D721Med (cell line): ENCODE measurements around the gene CYP2W1.

Experiments used
- DNase-seq: peaks from one replicate; pipeline ENCODE4 v3.0.0; 2011; ENCODE audit warnings: low spot score; ENCODE audit not compliant: insufficient read length
- FAIRE-seq: peaks from 2 replicates; lab custom pipeline; 2011; peaks lifted over from hg19 to GRCh38; lab: Jason Lieb, UNC
- TF ChIP-seq, protein P1 (sequence below): IDR thresholded peaks from 2 replicates; pipeline ENCODE4 v1.5.1; 2012; ENCODE audit warnings: mild to moderate bottlenecking, control low read depth; ENCODE audit not compliant: insufficient read depth; ENCODE audit errors: missing control alignments

Gene CYP2W1

DNA sequence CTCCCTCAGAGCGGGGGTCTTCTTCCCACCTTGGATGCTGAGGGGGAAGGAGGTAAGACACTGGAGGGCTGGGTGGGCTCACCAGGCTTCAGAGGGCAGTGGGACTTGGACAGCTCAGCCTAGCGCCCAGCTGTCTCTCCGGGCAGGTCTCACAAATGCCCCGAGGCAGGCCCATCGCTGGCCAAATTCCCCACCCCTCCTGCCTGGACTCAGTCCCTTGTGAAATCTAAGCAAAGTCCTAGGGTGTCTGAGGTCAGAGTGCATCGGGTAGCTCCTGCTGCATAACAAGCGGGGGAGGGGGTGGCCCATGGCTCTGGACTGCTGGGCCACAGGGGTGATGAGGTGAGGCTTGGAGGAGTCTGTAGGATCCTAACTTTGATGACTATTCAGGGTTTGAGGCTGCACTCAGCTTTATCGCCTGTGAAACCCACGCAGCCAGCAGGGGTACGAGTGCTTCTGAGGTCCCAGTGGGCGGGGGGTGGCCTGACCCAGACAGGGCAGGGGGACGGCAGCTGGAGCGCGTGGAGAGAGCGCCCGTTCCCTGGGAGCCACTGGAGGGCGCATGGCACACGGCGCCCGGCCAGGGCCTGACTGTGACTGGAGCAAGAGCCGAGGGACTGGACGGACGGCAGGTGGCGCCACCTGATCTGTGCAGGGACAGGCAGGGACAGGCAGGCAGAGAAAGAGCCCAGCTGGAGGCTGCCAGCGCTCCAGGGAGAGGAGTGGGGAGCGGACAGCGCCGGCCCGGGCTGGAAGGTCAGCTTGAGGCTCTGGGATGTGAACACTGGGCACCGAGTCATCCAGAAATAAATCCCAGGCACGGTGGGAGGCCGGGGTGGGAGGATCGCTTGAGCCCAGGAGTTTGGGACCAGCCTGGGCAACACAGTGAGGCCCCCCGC lies 10.0 kb downstream of the CYP2W1 start:
- TF ChIP-seq, protein P1, sequence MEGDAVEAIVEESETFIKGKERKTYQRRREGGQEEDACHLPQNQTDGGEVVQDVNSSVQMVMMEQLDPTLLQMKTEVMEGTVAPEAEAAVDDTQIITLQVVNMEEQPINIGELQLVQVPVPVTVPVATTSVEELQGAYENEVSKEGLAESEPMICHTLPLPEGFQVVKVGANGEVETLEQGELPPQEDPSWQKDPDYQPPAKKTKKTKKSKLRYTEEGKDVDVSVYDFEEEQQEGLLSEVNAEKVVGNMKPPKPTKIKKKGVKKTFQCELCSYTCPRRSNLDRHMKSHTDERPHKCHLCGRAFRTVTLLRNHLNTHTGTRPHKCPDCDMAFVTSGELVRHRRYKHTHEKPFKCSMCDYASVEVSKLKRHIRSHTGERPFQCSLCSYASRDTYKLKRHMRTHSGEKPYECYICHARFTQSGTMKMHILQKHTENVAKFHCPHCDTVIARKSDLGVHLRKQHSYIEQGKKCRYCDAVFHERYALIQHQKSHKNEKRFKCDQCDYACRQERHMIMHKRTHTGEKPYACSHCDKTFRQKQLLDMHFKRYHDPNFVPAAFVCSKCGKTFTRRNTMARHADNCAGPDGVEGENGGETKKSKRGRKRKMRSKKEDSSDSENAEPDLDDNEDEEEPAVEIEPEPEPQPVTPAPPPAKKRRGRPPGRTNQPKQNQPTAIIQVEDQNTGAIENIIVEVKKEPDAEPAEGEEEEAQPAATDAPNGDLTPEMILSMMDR, result peak; percentile 99
- FAIRE-seq, result no peak
- DNase-seq, result peak; percentile 72

DNA sequence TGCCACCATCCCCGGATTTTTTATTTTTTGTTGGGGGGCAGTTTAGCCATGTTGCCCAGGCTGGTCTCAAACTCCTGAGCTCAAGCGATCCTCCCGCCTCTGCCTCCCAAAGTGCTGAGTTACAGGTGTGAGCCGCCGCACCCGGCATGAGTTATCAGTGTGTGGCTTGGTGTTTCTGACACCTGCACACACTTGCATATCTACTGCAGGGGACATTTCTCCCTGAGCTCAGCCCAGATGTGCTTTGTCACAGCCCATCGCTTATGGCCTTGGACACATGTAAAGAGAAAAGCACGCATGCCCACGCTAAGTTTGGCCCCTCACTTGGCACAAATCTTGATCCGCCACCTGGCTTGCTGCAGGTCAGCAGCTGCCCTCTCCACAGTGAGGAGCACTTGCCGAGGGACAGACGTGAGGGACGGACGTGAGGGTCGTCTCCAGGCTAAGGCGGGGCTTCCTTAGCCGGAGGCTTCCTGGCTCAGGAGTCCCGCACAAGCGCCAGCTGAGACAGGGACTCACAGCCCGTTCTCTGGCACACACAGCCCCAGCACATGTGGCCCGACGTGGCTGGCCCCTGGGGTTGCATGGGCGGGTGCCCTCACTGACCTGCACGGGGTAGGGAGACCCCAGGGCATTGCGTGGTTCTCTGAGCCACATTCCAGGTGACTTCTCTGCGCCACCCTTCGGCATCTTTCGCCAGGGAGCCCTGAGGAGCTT lies 11.8 kb downstream of the CYP2W1 start:
- TF ChIP-seq, protein P1, result no peak
- DNase-seq (no peak), FAIRE-seq (no peak)

DNA sequence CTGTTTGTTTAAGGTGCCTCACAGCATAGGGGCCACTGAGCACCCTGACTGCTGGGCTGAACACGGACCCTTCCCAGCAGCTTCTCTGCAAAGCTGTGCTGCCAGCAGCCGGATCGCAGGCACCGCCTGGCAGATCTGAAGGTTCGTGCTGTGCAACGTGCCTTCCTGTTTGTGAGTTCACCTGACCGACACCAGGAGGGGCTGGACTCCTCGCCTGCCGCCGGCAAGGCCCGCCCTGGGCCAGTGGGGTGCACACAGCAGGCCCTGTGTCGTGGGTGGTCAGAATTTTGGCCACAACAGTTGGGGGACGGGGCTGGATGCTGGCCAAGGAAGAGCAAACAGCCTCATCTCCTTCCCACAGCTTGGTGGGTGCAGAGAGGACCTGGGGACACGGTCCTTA lies 12.6 kb downstream of the CYP2W1 start:
- FAIRE-seq (no peak), DNase-seq (no peak)
- TF ChIP-seq, protein P1, result no peak

DNA sequence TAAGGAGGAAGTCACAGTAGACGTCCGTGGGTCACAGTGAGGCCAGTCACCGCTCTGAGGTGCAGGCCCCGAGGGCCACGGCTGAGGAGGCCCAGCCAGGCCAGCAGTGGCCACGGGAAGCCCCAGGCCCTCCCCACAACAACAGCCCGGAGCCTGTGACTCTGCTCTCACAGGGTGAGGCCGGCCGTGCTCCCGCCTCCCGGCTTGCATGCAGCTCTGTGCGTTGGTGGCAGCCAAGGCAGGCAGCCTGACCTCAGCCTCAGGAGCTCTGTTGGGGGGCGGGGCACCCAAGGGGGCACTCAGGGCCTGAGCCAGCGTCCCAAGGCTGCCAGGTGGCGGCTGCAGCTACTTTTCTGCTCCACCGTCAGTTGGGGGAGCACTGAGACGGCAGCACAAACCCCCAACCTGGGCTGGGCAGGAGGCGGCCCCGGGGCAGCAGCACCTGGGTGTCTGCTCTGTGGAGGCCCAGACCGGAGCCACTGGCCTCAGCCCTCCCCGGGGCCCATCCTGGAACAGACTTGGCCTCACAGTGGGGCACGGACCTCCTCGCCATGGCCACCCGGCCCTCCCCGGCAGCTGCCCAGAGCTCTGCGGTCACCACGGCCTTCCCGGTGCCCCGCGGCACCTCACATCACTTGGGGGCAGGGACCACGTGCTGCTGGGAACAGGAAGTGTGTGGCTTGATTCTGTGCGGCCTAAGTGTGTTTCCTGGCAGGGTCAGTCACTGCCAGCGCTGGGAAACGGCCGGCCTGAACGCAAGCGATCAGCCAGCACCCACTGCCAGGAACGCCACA lies 13.3 kb downstream of the CYP2W1 start:
- FAIRE-seq (no peak), DNase-seq (no peak)
- TF ChIP-seq, protein P1, result no peak

DNA sequence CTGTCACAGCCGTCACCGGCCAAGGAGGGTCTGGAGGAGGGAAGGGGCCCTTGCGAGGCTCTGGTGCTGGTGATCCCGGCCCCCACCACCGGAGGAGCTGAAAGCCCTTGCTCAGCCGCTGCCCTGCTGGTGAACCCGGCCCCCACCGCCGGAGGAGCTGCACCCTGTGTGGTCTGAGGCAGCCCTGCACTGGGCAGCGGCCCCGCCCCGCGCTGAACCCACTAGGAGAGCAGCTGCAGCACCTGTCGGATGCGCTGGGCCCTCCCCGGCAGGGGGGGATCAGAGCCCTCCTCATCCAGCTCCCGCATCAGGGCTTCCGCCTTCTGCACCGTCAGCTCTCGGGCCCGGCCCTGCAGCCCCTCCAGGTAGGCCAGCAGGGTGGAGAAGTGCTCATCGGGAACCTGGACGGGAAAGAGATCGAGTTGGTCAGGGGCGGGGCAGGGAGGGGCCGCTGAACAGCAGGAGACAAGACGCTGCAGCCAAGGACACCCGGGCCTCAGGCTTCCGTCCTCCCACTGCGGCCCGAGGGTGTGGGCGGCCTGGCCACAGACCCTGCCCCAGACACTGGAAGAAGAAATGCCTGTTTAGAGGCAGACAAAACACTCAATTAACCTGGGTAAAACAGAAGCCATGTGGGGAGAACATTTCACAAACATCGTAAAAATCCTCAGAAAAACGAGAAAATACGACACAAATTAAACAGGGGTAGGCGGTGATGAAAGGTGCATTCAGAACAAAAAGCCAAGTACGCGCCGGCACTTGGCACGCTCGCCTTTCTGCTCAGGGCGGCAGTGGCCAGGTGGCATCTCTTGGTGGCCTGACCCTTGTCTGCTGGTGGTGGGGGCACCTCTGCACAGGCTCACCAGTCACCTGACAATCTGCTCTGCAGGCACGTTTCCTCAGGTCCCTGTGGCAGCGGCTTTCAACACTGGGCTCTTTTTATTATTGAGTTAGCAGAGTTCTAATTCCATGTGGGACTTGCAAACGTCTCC lies 14.7 kb downstream of the CYP2W1 start:
- FAIRE-seq, result no peak
- TF ChIP-seq, protein P1, result no peak
- no peak for DNase-seq
